HG02840 (cell line): Measurements from ENCODE around the gene HGFAC.

Experiments
- ATAC-seq: cut with Tn5 transposase; IDR thresholded peaks from one replicate; pipeline ENCODE4 v1.9.1; 2021; ENCODE audit warnings: mild to moderate bottlenecking, moderate library complexity, moderate number of reproducible peaks; ENCODE audit not compliant: unreplicated experiment, low FRiP score

Gene HGFAC

DNA sequence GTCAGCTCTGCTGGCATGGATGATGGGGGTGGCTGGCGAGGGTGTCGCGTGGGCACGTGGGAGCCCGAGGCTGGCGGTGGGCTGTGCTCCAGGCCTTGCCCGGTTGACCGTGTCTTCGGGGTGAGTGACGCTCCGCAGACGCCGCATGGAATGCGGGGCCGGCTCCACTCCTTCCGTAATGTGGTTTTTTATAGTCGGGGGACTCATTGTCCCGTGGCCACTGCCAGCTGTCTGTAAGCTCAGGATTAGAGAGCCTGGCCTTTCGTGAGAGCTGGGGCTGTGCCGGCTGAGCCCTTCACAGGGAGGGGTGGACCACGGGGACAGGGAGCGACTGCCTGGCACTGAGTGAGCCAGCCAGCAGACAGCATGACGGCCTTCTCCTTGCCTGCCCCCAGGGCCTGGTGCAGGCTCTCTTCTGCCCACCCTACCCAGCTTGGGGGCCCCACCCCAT is 41.7 kb downstream of the HGFAC start:
- no peak for ATAC-seq

DNA sequence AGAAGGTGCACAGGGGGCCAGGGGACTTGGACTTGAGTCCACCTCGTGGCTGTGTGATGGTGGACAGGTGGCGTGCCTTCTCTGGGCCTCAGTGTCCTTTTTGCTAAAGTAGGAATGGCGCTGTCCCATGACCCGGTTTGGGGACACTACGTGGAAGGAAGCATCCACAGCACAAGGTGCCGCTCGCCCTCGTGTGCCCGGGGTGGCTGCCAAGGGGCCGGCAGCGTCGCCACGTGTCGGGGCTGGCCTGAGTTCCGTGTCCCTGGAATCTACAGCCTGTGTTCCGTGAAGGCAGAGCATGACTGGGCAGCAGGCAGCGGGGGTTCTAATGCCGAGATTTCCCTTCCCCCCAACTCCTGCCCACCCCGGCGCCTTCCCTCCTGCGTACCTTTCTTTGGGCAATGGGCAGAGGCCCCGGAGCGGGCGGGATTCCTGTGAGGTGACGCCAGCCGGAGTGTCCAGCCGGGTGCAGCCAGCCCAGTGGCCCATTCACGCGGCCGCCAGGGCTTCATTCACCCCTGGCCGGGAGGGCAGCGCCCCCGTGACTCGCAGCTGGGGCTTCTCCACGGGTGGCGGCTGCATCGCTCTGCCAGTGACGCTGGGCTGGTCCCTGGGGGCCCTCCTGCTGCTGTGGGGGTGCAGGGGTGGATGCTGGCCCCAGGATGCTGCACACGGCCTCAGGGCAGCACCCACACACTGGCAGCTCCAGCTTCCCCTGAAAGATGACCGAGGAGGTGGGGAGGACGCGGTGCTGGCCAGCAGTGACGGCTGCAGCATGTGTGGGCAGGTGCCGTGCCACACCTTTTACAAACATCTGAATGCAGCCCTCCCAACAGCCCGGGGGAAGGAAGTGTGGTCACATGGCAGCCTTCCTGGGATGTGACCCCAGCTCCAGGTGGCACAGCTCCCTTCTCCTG is 42.5 kb downstream of the HGFAC start:
- no peak for ATAC-seq

DNA sequence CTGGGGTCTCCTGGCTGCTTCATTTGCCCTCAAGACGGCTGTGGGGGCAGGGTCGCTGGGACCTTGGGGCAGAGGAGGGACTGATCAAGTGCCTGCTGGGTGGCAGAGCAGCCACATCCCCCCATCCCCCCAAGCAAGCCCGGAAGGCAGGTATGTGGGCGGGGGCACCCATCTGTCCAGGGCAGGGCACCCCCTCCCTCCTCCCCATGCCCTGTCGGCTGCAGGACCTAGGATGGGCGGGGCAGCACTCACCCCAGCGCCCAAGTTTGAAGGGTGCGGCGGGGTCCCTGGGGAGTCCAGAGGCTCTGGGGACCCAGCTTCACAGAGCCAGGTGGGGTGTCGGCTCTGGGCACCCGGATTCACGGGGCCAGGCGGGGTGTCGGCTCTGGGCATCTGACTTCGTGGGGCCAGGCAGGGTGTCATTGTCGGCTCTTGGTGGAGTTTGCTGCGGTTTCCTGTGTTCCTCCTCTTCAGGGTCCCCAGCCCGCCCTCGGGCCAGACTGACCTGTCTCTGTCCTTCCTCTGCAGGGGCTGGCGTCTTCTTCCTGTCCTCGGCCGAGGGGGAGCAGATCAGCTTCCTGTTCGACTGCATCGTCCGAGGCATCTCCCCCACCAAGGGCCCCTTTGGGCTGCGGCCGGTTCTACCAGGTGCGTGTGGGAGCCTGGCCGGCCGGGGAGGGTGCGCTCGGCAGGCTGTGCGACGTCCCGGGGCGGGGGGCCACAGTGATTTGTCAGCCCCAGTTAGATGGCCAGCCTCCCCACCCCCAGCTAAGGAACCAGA is 43.4 kb downstream of the HGFAC start:
- ATAC-seq = no peak

DNA sequence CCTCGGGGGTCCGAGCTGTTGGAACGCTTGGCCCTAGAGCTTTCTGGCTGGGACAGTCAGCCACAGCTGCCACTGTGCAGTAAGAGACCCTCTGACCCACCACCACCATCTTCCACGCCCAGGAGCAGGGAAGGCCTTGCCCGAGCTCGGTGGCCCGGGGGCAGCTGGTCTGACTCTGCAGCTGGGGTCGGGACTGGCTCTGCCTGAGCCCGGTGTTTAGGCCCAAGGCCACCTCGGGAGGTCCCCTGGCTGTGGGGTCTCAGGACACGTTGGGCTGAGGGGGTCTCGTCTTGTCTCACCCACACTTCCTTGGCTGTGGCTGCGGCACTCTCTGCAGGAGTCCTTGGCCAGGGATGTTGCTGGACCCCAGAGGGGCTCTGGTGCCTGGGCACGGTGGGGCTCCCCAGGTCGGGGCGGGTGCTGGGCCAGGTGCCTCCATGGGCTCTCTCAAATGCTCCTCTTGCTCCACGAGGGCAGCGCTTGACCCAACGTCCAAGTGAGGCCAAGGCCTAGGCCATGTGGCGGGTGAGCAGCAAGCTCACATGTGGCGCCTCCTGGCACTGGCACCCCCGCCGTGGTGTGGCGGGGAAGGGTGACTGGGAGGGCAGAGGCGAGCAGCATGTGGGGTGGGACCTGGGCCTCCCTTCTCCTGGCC is 44.2 kb downstream of the HGFAC start:
- no peak for ATAC-seq

DNA sequence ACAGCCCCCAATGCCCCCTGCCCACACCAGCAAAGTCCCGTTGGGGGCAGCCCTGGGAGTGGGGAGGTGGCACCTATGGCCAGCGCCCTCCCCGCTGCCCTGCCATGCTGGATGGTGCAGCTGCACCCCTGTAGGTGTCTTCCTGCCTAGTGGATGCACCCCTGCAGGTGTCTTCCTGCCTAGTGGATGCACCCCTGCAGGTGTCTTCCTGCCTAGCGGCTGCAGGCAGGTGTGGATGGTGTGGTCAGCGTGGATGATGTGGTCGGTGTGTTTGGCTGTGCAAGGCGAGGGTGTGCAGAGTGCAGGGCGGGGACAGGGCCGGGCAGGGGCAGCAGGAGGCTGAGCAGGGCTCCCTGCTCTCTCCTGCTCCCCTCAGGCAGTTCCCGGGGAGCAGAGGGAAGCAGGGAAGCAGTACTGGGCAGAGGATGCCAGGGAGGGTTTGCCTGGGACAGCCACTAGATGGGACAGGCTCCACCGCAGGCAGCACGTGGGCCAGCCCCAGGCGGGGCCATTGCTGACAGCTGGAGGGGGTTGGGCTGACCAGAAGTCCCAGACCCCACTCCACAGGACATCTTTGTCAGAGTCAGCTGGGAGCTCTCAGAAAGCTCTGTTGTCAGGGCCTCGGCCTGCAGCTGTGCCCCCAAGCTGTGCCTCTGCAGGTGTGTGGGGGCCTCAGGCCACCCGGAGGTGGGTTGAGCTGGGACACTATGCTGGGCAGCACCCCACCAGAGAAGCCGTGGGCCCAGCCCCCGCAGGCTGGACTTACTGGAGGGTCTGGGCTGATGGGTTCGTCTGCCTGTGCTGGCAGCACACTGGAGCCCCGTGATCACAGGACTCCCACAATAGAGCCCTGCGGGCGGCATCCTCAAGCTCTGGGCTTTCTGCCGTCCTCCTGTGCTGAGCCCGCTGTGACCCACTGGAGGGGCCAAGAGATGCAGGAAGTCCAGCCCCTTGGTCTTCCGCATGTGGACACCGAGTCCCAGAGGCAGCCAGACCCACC is 45.1 kb downstream of the HGFAC start:
- no peak for ATAC-seq

DNA sequence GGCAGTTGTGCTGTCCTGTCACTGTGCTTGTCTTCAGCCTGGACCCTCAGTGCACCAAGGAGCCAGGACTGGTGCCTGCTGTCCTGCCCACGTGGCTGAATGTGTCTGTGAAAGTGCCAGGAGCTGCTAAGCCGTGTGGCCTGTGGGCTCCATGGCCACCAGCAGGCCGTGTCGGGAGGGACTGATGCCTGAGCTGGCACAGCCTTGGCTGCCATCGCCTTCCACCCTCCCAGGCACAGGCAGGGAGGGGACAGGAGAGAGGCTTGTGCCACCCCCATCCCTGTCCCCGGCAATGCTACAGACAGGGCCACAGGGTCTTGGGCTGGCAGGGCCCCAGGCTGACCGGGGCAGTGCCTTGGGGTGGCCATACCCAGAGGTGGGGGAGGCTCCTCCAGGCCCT is 46.1 kb downstream of the HGFAC start:
- no peak for ATAC-seq

DNA sequence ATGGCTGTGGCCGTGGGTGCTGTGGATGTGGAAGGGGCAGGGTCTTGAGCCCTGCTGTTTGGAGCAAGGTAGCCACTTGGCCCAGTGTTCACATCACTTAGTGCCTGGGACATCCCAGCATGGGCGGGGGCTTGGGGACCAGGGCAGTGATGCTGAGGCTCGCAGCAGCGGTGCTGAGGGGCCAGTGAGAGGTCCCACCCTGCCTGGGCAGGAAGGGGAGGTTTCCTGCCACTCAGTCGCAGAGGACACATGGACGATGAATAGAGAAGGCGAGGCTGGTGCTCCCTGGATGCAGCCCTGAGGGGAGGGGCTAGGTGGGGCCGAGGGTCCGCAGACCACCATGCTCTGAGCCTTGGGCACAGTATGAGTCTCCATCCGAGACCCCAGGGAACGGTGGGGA is 47.1 kb downstream of the HGFAC start:
- ATAC-seq = no peak

DNA sequence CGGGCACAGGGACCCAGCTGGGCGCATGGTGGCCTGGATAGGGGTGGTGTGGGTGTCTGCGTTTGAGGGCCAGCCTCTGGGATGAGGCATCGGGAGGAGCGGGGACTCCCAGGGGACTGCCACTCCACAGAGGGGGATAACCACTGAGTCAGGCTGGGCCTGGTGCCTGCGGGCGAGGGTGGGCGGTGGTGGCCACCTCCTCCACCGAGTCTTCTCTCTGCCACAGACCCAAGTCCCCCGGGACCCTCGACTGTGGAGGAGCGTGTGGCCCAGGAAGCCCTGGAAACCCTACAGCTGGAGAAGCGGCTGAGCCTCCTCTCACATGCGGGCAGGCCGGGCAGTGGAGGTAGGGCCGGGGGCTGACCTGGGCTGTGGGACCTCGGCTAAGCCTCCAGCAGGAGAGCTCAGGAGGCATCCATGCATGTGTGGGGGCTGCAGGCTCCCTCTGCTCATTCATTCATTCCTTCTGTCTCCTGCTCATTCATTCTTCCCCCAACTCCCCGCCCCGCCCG is 47.7 kb downstream of the HGFAC start:
- ATAC-seq = no peak

DNA sequence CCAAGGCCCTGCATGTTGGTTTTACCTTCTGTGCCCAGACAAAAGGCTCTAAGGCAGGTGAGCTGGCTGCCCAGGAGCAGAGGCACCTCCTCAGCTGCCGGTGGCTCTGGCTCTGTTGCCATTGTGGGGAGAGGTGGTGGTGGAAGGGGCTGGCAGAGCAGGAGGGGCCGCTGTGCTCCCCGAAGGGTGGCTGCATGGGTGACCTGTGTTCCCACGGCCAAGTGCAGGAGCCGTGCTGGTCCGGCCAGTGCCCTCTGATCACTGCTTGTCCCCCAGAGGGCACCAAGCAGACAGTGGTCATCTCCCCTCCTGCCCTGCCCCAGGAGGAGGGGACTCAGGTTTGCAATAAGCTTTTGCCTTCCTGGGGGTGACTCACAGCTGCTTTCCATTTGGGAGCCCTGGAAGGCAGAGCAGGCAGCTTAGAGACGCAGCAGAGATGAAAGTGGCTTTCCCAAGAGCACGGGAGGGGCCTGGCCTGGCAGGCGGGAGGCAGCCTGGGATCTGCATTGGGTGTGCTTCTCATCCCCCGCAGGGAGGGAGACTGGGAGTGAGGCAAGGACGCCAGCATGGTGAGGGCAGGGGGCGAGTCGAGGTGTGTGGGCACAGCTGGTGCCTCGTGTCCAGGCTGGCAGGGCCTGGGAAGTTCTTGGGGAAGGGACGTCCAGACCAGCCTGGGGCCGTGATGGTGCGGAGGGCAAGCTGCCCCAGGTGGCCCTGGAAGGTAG is 50.1 kb downstream of the HGFAC start:
- no peak for ATAC-seq

DNA sequence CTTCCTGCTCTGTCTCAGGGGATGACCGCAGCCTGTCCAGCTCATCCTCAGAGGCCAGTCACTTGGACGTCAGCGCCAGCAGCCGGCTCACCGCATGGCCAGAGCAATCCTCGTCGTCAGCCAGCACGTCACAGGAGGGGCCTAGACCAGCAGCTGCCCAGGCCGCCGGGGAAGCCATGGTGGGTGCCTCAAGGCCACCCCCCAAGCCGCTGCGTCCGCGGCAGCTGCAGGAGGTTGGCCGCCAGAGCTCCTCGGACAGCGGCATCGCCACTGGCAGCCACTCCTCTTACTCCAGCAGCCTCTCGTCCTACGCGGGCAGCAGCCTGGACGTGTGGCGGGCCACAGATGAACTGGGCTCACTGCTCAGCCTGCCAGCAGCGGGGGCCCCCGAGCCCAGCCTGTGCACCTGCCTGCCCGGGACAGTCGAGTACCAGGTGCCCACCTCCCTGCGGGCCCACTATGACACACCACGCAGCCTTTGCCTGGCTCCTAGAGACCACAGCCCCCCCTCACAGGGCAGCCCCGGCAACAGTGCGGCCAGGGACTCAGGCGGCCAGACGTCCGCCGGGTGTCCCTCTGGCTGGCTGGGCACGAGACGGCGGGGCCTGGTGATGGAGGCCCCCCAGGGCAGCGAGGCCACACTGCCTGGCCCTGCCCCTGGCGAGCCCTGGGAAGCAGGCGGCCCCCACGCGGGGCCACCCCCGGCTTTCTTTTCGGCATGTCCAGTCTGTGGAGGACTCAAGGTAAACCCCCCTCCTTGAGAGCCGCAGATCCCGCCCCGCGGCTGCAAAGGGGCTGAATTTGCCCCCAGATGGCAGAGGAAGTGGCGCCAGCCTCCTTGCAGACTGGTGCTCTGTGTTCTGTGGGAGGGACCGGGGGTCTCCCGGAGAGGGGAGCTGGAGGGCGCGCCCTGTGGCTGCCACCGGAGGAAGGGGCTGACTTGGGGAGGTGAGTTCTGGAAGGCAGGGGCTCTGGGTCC is 51.3 kb downstream of the HGFAC start:
- no peak for ATAC-seq

DNA sequence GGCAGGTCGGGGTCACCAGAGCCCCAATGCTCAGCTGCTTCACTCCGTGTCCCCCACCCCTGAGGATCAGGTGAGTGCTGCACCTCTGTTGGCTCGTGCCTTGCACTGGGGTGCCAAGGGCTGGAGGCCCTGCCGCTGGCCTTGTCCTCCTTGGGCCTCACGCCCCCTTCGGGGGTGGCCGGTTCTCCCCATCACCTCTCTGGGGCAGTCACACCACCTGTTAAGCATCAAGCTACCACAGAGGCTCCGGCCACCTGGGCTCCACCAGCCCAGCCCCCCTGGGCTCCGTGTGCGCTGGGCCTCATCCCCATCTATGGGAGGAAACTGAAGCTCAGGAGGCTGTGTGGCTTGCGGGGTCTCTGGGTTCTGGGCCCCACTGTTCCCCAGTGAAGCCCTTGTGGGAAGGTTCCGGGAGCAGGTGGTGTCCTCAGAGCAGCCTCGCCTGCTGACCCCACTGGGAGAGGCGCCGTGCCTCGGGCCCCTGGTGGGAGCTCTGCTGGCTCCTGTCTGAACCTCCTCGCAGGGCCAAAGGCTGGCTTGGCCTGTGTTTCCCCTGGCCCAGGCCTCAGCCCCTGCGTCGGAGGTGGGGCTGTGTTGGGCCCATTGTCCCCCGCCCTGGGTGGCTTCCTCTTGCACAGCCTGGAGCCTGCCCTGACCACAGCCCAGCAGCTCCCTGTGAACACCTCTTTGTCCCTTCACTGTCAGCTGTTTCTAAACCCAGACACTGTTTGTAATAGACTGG is 52.1 kb downstream of the HGFAC start:
- no peak for ATAC-seq

DNA sequence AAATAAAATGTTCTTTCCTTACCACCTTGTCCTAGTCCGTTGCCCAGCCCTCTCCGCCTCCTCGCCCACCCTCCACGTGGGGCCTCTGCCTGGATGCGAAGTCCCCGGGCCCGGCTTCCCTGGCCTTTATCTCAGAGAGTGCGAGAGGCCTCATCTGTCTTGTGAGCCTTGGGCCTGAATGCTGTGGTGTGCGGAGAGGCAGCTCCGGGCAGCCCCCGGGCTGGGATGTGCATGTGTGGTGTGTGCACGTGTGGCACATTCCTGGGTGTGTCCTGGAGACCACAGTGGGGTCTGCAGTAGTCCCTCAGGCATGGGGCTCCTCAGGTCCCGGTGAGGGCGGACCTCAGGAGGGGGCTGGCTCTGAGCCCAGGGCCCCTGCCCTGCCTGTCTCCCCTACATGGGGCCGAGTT is 52.7 kb downstream of the HGFAC start:
- ATAC-seq = no peak

DNA sequence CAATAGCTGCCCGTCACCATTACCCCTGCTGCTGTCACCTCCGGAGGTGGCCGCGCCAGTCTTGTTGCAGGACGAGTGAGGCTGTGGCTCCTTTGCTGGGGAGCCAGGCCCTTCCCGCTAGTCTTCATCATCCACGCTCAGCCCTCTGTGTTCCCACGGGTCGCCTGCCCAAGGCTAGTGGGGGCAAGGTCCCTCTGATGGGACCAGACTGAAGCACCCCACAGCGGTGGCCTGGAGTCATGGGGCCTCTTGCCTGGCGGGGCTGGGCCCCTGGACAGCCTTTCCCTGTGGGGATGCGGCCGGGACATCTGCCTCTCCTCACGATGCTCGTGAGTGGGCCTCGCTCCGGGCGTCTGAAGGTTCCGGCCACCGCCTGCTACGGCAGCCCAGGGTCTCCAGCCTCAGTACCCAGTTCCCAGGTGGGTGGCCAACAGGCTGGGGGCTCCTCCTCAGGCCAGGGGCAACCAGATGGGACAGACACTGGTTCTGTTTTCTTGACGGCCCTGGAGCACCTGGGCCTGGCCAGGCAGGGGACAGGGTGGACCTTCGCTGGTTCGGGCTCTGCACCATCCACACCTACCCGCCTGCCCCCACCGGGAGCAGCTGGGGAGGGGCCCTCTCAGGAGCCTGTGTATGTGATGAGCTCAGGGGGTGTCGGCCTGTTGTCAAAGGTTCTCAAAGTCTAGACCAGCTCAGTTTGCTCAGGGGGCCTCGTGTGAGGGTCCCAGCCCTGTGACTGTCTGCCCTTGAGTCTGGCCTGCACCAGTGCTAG is 53.6 kb downstream of the HGFAC start:
- ATAC-seq = no peak

DNA sequence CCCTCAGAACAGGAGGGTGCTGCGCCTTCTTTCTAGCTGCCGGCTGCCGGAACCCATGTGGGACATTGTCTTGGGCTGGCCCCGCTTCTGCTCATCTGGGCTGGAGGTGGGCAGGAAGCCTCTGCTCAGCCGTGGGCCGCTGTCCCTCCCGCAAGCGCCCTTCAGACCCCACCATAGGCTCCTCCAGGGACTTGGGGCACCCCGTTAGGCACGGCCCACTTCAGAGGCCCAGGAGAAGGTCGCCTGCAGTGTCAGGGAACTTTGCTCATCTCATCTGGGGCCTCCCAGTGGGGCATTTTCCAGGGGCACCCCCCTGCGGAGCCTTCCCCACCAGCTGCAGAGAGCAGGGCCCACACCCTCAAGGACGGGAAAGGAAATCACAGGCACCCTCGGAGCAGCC is 54.3 kb downstream of the HGFAC start:
- no peak for ATAC-seq

DNA sequence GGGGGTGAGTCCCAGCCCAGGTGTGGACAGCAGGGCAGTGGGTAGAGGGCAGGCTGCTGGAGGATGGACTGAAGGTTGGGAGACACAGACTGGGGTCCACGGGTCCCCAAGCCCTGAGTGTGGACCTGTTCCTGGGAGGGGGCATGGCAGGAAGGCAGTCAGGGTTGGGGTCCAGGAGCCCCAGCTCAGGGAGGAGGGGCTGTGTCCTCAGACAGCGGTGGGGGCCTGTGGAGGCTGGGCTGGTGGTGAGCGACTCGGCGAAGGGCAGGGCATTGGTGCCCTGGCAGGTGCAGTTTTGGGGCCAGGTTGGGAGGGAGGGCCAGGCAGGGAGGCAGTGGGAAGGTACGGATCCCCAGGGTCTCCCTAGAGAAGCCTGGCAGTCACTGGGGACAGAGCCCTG is 55.3 kb downstream of the HGFAC start:
- ATAC-seq = no peak
